NCI-H2227 (cell line): Measurements from ENCODE around the gene ECE1.

ENCODE experiments used
- DNase-seq: peaks from one replicate; lab custom pipeline; 2025; ENCODE audit not compliant: unreplicated experiment; lab: John Stamatoyannopoulos, UW

The ECE1 gene

GRCh38 chr1:21255284-21255942 is 34.9 kb downstream of the ECE1 start:
- DNase-seq = peak; percentile 95

GRCh38 chr1:21254335-21254951 is 35.8 kb downstream of the ECE1 start:
- DNase-seq = no peak

- no peak for DNase-seq
Observed at GRCh38 chr1:21251773-21252471, 38.3 kb downstream of the ECE1 start.

GRCh38 chr1:21249940-21250493 is 40.2 kb downstream of the ECE1 start:
- DNase-seq = no peak

GRCh38 chr1:21247892-21248715 is 42.2 kb downstream of the ECE1 start:
- no peak for DNase-seq

GRCh38 chr1:21246905-21247642 is 43.2 kb downstream of the ECE1 start:
- no peak for DNase-seq

- DNase-seq = no peak
Observed at GRCh38 chr1:21245688-21246229, 44.5 kb downstream of the ECE1 start.

GRCh38 chr1:21244986-21245687 is 45.1 kb downstream of the ECE1 start:
- no peak for DNase-seq

- no peak for DNase-seq
Observed at GRCh38 chr1:21244154-21244553, 46.1 kb downstream of the ECE1 start.

- no peak for DNase-seq
Observed at GRCh38 chr1:21242846-21243245, 47.4 kb downstream of the ECE1 start.

- DNase-seq = no peak
Observed at GRCh38 chr1:21241771-21242581, 48.3 kb downstream of the ECE1 start.

- no peak for DNase-seq
Observed at GRCh38 chr1:21240706-21241105, 49.6 kb downstream of the ECE1 start.

GRCh38 chr1:21239221-21239620 is 51.0 kb downstream of the ECE1 start:
- no peak for DNase-seq

GRCh38 chr1:21238141-21238800 is 52.0 kb downstream of the ECE1 start:
- DNase-seq = no peak

GRCh38 chr1:21237446-21238088 is 52.7 kb downstream of the ECE1 start:
- no peak for DNase-seq

- DNase-seq = no peak
Observed at GRCh38 chr1:21236178-21236577, 54.1 kb downstream of the ECE1 start.

- no peak for DNase-seq
Observed at GRCh38 chr1:21234779-21235178, 55.5 kb downstream of the ECE1 start.

GRCh38 chr1:21233490-21233889 is 56.8 kb downstream of the ECE1 start:
- DNase-seq = no peak
